Nucleus accumbens (tissue), 56 donors: Measurements from ENCODE around the gene CORO2A.
A peak's percentile ranks its signal among the peaks of the same experiment; 100 is the strongest.

Experiments
- DNase-seq, 56 donors: peaks; one replicate each; lab custom pipeline; 2025; lab: John Stamatoyannopoulos, UW

Gene CORO2A

GRCh38 chr9:98192503-98193335 is at the start of gene CORO2A:
Gene CORO2A, minus strand, starts transcription at chr9:98192637. Its CDS starts 34,977 bp downstream, at chr9:98157660.
- DNase-seq = peak in 37 of 56 donors; percentile 7 to 73 (median 34)

GRCh38 chr9:98241357-98242300 is 49.2 kb upstream of the CORO2A start:
- DNase-seq = no peak

- DNase-seq = no peak
Measured at GRCh38 chr9:98240475-98240874, 48.0 kb upstream of the CORO2A start.

DNA sequence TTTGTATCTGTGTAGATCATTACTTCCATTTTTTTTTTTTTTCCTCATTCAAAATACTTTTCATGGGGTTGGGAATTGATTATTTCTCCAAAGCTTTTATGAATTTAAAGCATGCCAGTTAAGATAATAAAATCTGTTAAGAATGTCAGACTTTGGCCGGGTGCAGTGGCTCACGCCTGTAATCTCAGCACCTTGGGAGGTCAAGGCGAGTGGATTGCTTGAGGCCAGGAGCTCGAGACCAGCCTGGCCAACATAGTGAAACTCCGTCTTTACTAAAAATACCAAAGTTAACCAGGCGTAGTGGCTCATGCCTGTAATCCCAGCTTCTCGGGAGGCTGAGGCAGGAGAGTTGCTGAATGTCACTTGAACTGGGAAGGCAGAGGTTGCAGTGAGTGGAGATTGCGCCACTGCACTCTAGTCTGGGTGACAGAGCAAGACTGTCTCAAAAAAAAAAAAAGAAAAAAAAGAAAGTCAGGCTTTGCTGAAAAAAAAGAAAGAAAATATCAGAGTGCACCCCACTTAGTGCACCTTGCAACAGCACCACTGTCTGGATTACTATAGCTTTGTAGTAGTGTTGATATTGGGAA is 44.6 kb upstream of the CORO2A start:
- DNase-seq = no peak

GRCh38 chr9:98235126-98235525 is 42.7 kb upstream of the CORO2A start:
- no peak for DNase-seq

DNA sequence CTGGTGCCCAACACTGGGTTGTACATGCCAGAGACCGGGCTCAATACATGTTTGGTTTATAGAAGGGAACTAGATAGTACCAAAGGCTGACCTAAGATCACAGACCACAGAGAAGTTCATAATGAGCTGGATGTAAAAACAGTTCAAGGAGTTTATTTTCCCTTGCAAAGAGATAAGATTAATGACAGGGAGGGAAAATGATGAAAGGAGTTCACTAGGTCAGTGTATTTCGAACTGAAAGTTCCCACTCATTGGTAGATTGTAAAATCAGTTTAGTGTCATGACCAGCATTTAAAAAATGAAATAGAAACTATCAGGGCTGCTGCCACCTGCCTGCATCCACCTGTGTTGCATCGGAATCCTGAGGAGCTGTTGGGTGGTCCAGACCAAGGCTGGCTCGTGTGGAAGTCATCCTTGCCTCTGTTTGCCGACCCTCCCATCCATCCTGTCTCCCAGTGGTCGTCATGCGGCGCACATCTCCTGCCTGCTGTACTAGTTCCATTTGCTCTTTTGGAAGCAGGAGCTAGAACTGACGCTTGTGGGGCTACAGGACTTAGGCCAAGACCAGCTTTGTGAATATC is 41.9 kb upstream of the CORO2A start:
- DNase-seq = no peak

GRCh38 chr9:98232926-98233325 is 40.5 kb upstream of the CORO2A start:
- no peak for DNase-seq

DNA sequence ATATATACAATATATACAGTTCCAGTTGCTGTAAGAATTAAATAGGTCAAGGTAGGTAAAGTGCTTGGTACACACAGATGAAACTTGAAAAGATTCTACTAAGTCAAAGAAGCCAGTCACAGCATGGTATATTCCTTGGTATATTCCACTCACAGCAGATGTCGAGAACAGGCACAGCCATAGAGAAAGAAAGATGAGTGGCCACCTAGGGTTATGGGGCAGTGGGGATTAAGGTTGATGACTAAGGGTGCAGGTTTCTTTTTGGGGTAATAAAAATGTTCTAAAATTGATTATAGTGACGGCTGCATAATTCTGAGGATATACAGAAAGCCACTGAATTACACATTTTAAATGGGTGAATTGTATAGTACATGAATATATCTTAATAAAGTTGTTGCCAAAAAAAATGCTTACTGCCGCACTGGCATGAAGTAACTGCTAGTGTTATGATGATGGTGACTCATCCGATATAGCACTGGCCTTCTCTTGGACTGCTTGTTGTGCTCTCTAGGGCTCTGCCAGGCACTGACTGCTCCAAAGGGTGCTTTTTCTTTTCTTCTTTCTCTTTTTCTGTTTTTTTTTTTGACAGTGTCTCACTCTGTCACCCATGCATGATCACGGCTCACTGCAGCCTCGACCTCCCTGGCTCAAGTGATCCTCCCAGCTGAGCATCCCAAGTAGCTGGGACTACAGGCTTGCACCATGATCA is 39.5 kb upstream of the CORO2A start:
- DNase-seq = peak in 1 of 56 donors; percentile 15

GRCh38 chr9:98230789-98231188 is 38.4 kb upstream of the CORO2A start:
- no peak for DNase-seq

- DNase-seq = no peak
Measured at GRCh38 chr9:98230304-98230703, 37.9 kb upstream of the CORO2A start.

DNA sequence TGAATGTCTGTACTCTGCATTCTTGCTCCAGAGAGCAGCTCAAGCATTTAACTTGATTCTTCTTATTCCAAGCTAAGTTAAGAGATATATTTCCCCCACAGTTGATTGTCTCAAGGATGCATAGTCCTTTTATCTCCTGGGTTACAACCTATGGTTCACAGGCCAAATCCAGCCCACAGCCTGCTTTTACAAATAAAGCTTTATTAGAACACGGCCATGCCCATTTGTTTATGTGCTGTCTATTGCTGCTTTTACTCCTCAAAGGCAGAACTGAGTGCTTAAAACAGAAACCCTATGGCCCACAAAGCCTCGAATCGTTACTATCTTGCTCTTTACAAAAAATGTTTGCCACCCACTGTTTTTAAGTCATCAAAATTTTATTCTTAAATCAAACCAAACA is 37.2 kb upstream of the CORO2A start:
- no peak for DNase-seq

DNA sequence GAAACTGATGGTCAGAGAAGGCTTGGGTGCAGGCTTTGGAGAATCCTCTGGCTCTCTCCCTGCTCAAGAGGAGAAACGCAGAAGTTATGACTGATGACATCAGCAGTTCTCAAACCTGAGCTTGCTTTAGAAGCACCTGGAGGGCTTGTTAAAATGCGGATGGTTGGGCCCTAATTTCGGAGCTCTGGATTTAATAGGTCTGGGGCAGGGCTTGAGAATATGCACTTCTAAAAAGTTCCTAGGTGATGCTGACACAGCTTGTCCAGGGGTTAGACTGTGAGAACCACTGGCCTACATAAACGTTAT is 36.6 kb upstream of the CORO2A start:
- DNase-seq = no peak

DNA sequence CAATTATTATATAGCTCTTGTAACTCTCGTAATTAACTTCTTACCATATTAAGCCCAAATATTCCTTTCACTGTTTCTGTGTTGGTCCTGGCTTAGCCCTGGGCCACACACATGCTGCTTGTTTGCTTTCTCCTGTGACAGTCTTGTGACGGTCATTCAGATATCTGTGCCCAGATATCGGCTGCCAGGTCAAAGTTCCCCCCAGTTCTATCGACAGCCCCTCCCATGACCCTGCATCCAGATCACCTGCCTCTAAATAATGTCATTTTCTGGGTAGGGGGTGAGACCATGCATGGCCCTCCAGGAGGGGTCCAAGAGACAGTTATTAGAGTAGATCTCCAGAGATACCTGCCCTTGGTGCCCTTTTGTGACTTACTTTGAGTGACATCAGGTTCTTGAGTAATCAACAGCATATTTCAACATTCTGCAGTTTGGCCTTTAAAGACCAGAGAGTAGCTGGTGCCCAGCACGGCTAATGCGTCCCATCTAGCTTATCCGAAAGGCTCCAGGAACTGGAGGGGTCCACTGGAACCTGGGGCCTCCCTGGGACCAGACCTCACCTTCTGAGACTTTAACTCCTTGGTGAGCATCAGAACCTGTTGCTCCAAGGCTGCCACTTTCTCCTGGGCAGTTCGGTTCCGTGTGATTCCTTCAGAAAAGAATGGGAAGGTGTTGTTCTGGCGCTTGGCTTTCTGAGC is 36.1 kb upstream of the CORO2A start:
- no peak for DNase-seq

DNA sequence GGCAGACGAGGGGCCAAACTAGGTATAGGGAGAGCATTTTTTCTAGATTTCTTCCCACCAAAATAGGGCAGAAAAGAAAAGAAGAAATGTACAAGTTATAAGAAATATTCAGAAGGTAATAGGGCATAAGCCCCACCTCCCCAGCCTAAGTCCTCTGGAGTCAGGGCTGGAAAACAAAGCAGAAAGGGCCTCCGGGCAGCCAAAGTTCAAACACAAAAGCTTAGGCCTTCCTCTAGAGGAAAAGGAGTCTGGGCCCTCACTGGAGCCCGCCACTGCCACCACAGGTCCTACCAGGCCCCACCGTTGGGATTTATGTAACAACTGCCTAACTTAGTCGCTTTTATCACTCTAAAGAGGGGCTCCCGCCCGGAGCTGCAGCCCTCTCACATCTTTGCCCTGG is 35.4 kb upstream of the CORO2A start:
- no peak for DNase-seq

GRCh38 chr9:98226957-98227356 is 34.5 kb upstream of the CORO2A start:
- DNase-seq = no peak

DNA sequence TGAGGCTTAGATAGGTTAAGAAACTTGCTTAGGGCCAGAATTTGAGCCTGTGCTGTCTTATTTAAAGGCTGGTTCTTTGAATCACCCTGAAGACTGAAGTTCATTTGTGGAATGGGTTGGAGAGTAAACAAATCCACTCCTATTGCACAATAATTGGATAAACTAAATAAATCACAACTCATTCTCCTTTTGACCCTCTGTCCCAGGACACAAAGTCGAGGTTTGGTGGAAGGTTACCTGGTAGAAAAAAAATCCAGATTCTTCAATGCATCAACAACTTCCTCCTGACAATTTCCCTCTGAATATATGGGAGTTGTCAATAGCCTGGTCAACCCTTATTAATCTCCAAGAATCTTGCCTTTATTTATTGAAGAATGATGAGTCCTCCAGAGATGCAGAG is 34.1 kb upstream of the CORO2A start:
- no peak for DNase-seq

GRCh38 chr9:98225015-98225442 is 32.6 kb upstream of the CORO2A start:
- no peak for DNase-seq

DNA sequence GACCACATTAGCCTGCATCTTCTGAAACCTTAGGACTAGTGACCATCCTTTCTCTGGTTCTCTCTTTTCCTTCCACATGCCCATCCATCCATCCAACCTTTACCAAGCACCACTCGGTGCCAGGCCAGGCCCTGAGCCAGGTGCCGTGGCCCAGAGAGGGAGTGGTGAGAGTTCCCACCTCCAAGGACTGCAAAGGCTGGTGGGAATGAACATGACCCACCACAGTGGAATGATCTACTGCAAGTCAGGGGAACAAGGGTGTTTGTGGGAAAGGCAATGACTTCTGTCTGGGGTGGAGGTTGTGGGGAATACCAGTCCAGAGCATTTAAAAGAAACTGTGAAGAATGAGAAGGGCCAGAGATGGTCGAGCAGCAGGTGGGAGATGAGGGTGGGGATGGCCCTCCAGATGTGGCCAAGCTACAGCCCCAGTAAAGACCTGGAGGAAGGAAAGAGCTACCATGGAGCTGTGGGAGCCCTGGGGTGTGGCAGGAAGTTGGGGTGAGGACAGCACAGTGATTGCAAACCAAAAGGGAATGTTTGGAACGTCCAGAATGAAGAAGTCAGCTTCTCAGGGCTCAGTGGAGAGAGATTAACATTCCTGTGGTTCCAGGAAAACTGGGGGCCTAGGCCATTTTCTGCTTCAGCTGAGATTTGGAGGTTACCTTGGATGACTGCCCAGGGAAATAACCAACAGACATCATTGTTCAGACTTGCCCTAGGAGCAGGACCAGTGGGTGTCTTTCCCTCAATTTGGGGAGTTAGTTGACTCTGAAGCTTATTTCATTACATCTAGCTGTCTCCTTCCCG is 30.7 kb upstream of the CORO2A start:
- DNase-seq = no peak

- no peak for DNase-seq
Measured at GRCh38 chr9:98220911-98221310, 28.5 kb upstream of the CORO2A start.
